Peyer's patch (tissue), 4 donors: Measurements from ENCODE around the gene DEXI. TPM values are rescaled to one million over a fixed set of nuclear protein-coding genes. Genes with fewer than 3 reads are reported as not detected.
A peak's percentile ranks its signal among the peaks of the same experiment; 100 is the strongest.

Experiments
- DNase-seq, 3 donors: peaks; one replicate each; pipeline ENCODE4 v3.0.0-alpha.2; 2017 to 2019
- H3K27ac ChIP-seq, 4 donors: fragments of 200-600 bp; sonication (generic); one replicate each; pipeline ENCODE4 v1.5.1; 2016 to 2019
- H3K27me3 ChIP-seq, 2 donors: fragments of 200-600 bp; sonication (generic); one replicate each; pipeline ENCODE4 v1.5.1; 2019
- H3K36me3 ChIP-seq, 3 donors: fragments of 200-600 bp; sonication (generic); one replicate each; pipeline ENCODE4 v1.5.1; 2016 to 2019
- H3K4me1 ChIP-seq, 4 donors: fragments of 200-600 bp; sonication (generic); one replicate each; pipeline ENCODE4 v1.5.1; 2016 to 2019
- H3K4me3 ChIP-seq, 4 donors: fragments of 200-600 bp; sonication (generic); 1 replicate in 3 of 4; 2 replicates in 1 of 4; pipeline ENCODE4 v1.5.1; 2016 to 2019; ENCODE audit warnings: mild to moderate bottlenecking in 1 of 4
- H3K9me3 ChIP-seq, 4 donors: fragments of 200-600 bp; sonication (generic); one replicate each; pipeline ENCODE4 v1.5.1; 2016 to 2019; ENCODE audit warnings: mild to moderate bottlenecking in 1 of 4
- POLR2A ChIP-seq, 2 donors: fragments of 450-650 bp; IDR thresholded peaks; one replicate each; pipeline ENCODE4 v1.5.1; 2017; ENCODE audit warnings: antibody characterized with exemption in 2 of 2, mild to moderate bottlenecking in 2 of 2, moderate library complexity in 2 of 2
- total RNA-seq, 4 donors: library from RNA; depleted of rRNA; stranded (reverse); fragments of >200 nt; gene quantifications; one replicate each; pipeline ENCODE4 v1.1.0, GENCODE V29; 2016
- TF ChIP-seq, protein P1 (sequence below), 6 experiments: fragments of 450-650 bp in 4 of 6; fragments of 200-600 bp in 2 of 6; sonication (generic) in 1 of 6; IDR thresholded peaks; one replicate each; pipeline ENCODE4 v1.5.1; 2017 to 2019; ENCODE audit warnings: antibody characterized with exemption in 6 of 6, mild to moderate bottlenecking in 3 of 6, moderate library complexity in 1 of 6

The DEXI gene
- 10 to 100 TPM; 39.8 to 69.3 (median 60.9) TPM for total RNA-seq

DNA sequence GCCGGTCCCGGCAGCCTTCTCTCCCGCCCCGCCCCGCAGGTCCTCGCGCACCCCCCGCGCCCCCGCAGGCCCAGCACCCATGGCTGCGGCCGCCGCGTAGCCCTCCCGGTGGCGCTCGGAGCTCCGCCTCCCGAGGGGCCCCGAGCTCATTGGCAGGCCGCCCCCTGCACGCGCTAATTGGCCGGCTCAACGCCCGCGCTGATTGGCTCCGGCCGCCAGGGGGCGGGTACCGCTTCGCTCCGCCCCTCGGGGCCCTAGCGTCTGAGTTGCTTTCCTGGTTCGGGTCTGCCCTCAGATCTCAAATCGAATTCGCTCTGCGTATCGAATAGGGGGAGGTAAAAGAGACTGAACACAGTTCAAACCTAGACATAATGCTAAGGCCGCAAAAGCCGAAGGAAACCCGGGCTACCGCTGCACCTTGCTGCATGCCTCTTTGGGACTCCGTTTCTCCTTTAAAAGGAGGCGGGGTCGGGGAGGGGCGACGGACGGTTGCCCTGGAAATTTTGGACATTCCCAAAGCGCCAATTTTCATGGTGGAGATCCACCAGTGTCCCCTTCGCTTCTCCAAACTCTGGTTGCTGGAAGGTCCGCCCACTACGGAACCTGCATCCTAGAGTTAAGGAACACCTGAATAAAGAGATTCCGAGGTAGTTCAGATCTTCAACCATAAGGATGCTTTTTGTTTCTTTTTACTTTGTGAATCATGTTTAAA lies at the start of gene DEXI:
TSS of gene DEXI (minus strand) at position 117 of the 712 bp plus-strand sequence. CDS start 463 bp downstream, outside the sequence.
- TF ChIP-seq, protein P1, sequence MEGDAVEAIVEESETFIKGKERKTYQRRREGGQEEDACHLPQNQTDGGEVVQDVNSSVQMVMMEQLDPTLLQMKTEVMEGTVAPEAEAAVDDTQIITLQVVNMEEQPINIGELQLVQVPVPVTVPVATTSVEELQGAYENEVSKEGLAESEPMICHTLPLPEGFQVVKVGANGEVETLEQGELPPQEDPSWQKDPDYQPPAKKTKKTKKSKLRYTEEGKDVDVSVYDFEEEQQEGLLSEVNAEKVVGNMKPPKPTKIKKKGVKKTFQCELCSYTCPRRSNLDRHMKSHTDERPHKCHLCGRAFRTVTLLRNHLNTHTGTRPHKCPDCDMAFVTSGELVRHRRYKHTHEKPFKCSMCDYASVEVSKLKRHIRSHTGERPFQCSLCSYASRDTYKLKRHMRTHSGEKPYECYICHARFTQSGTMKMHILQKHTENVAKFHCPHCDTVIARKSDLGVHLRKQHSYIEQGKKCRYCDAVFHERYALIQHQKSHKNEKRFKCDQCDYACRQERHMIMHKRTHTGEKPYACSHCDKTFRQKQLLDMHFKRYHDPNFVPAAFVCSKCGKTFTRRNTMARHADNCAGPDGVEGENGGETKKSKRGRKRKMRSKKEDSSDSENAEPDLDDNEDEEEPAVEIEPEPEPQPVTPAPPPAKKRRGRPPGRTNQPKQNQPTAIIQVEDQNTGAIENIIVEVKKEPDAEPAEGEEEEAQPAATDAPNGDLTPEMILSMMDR (IDR thresholded peaks at IDR 0.05) = peak; percentile 11 to 74 (median 33)
- peak; percentile 48 to 74 for TF ChIP-seq POLR2A (IDR thresholded peaks at IDR 0.05)
- H3K4me1 ChIP-seq = peaks cover 3 to 72% (median 35%) of the 10 kb centered on the region in 4 donors
- H3K9me3 ChIP-seq = no peaks in the 10 kb centered on the region

DNA sequence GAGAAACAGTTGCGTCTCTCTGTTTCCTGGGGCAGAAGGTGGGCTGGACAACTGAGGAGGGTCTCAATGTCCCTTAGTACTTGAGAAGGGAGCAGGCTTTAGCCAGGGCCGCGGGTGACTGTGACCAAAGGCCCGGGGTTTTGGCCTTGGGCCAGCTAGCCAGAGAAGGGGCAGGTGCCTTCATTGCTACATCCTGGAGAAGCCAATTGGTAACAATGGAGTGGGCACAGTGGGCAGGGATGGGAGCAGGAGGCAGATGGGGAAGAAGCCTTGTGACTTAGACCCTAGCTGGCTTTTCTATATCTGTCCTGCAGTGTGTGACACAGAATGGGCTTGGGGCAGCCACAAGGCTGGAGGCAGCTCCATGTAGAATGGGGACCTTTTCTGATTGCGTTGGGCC lies 48.1 kb upstream of the DEXI start:
- Histone ChIP-seq H3K36me3 (peaks cover 0 to 28% (median 0%) of the 10 kb centered on the region in 3 donors), H3K4me1 (peaks cover 0 to 5% (median 0%) of the 10 kb centered on the region in 4 donors)
- no peak for TF ChIP-seq POLR2A (IDR thresholded peaks at IDR 0.05)
- TF ChIP-seq, protein P1 (IDR thresholded peaks at IDR 0.05) = no peak

More for the DNA sequence above, at the start of gene DEXI:
- Histone ChIP-seq H3K4me3 (peak within 1 kb of the TSS; percentile 90 to 93 (median 92)), H3K27ac (peak within 1 kb of the TSS; percentile 79 to 89 (median 86)), H3K27me3 (no peaks in the 10 kb centered on the region), H3K36me3 (no peaks in the 10 kb centered on the region)
- DNase-seq = peak; percentile 93 to 97 (median 97)

DNA sequence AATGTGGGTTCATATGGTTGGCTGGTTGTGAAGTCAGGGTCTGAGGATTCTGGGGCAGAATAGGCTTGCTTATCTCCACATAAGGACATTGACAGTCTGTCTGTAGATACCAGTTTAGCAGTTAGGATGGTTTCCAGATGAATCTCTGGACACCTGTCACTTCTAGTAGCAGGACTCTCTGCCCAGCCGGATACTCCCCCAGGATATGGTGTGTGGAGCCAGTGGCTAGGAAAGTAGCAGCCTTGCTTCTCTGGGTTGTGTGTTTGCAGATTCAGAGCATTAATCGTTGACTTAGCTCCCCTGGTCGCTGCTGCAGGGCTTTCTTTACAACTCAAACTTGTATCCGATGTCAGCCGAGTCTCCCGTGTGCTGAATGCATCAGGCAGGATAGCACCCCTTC lies 47.3 kb upstream of the DEXI start:
- Histone ChIP-seq H3K27me3 (no peaks in the 10 kb centered on the region), H3K4me3 (no peak overlapping the region), H3K9me3 (no peaks in the 10 kb centered on the region), H3K27ac (no peak overlapping the region), H3K4me1 (peaks cover 0 to 5% (median 0%) of the 10 kb centered on the region in 4 donors), H3K36me3 (peaks cover 0 to 26% (median 0%) of the 10 kb centered on the region in 3 donors)
- TF ChIP-seq POLR2A (IDR thresholded peaks at IDR 0.05) = no peak
- no peak for DNase-seq

More for the DNA sequence above, 48.1 kb upstream of the DEXI start:
- Histone ChIP-seq H3K4me3 (no peak overlapping the region), H3K27ac (no peak overlapping the region), H3K27me3 (no peaks in the 10 kb centered on the region), H3K9me3 (no peaks in the 10 kb centered on the region)
- no peak for DNase-seq

DNA sequence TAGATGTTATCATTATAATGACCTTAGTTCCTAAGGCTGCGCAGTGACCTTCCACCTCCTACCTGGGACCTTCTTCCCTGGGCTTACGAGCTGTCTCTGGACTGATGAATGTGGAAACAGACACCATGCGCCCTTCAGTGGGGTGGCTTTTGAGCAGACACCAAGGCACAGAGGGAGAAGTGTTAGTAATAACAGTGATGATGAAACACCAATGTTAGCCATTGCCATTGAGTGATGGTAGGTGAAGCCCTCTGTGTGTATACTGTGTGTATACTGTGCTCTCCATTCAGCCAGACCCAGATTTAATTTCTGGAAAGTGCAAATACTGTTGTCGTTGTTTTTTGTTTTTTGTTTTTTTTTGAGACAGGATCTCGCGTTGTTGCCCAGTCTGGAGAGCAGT lies 46.6 kb upstream of the DEXI start:
- DNase-seq = no peak
- TF ChIP-seq POLR2A (IDR thresholded peaks at IDR 0.05) = no peak
- peaks cover 0 to 19% (median 0%) of the 10 kb centered on the region in 3 donors for H3K36me3 ChIP-seq

DNA sequence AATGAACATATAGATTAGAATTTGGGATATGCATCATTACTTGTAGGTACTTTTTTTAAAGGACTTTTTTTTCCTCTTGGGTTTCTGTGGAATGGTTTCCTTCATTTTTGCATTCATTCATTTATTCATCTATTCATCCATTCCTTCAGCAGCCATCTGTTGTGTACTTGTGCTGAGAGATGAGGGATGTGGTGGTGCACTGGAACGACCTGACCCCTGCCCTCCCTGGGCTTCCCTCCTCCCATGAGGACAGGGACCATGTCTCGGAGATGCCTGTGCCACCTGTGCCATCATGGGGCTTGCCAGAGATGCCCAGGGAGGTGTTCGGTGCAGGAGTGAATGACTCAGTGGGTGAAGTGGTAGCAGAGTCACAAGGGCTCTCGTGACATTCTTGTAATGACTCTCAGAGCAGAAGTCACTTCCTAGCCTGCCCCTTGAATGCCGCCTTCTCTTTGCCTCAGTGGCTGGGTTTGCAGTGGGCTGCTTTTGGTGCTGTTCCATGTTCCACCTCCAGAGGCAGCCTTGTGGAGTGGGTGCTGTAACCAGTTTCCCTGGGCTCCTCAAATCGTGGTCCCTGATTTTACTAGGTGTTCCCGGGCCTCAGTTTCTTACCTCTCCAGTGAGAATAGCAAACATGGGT lies 46.0 kb upstream of the DEXI start:
- no peak overlapping the region for H3K4me3 ChIP-seq
- no peak for TF ChIP-seq POLR2A (IDR thresholded peaks at IDR 0.05)
- TF ChIP-seq, protein P1 (IDR thresholded peaks at IDR 0.05) = peak in 4 of 6 experiments; percentile 22 to 39 (median 32)
- peaks cover 0 to 21% (median 0%) of the 10 kb centered on the region in 3 donors for H3K36me3 ChIP-seq
- H3K4me1 ChIP-seq = peaks cover 0 to 5% (median 0%) of the 10 kb centered on the region in 4 donors
- no peaks in the 10 kb centered on the region for H3K9me3 ChIP-seq
- no peaks in the 10 kb centered on the region for H3K27me3 ChIP-seq
- peak in 2 of 3 donors; percentile 27 to 54 for DNase-seq
- no peak overlapping the region for H3K27ac ChIP-seq

More for the DNA sequence above, 46.6 kb upstream of the DEXI start:
- Histone ChIP-seq H3K4me1 (peaks cover 0 to 5% (median 0%) of the 10 kb centered on the region in 4 donors), H3K27me3 (no peaks in the 10 kb centered on the region), H3K9me3 (no peaks in the 10 kb centered on the region), H3K4me3 (no peak overlapping the region), H3K27ac (no peak overlapping the region)

DNA sequence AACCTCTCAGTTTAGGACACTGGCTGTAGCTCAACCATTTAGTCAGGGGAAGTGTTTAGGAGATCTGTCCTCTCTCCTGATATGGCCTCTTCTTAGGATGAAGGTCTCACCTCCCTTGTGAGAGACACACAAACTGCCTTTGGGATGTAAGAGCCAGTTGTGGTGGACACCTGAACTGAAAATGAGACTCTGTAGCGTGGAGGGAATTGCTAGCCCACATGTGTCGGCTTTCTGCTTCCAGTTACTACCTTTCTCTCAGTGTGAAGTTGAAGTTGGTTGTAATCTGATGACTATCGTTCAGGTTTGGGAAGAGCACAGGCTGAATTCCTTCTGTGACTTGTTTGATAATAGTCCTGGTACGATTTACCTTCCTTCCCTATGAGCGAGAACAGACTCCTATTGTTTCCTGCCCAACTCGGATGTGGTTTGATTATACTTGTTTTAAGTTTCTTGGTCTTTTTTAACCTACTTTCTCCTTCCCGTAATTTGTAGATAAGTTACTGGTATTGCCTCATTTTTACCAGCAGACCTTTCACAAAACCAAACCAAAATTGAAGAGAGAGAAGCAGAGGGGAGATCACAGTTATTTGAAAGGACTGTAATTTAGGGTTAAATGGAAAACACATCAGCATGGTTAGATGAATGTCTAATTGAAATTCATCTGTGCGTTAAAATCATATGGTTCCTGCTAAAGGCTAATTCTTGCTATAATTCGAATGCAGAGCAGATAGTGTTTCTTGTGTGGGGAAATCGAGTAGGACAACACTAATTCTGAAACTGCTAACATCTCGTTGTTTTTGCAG lies 45.3 kb upstream of the DEXI start:
- Histone ChIP-seq H3K36me3 (peaks cover 0 to 28% (median 0%) of the 10 kb centered on the region in 3 donors), H3K27me3 (no peaks in the 10 kb centered on the region), H3K4me1 (peaks cover 0 to 6% (median 0%) of the 10 kb centered on the region in 4 donors), H3K27ac (no peak overlapping the region), H3K4me3 (no peak overlapping the region), H3K9me3 (no peaks in the 10 kb centered on the region)
- DNase-seq = no peak
- TF ChIP-seq, protein P1 (IDR thresholded peaks at IDR 0.05) = no peak
- TF ChIP-seq POLR2A (IDR thresholded peaks at IDR 0.05) = no peak
